H1 (cell line): ENCODE results near the gene TMEM115. TPM values are rescaled to one million over a fixed set of nuclear protein-coding genes. Genes with fewer than 3 reads are reported as not detected.

Source experiments
- CHD2 ChIP-seq: IDR thresholded peaks from 2 replicates; pipeline ENCODE4 v1.6.1; 2012; ENCODE audit warnings: low read length, improper control_type of control experiment
- CHD7 ChIP-seq: fragments of 300-600 bp; sonication (generic); IDR thresholded peaks from 2 replicates; pipeline ENCODE4 v1.7.1; 2012; ENCODE audit warnings: low read length, moderate library complexity, mild to moderate bottlenecking, inconsistent platforms; ENCODE audit not compliant: insufficient replicate concordance
- E2F6 ChIP-seq: IDR thresholded peaks from 2 replicates; pipeline ENCODE4 v1.6.1; 2012; ENCODE audit warnings: inconsistent platforms
- EP300 ChIP-seq, 2 experiments: IDR thresholded peaks; 1 replicate in 1 of 2; 2 replicates in 1 of 2; pipeline ENCODE4 v1.6.1; 2011 to 2012; ENCODE audit warnings: low read depth in 2 of 2, low read length in 2 of 2, mild to moderate bottlenecking in 2 of 2, borderline replicate concordance in 1 of 2, inconsistent platforms in 1 of 2, moderate library complexity in 1 of 2
- GTF2F1 ChIP-seq: IDR thresholded peaks from 2 replicates; pipeline ENCODE4 v1.6.1; 2012; ENCODE audit warnings: low read depth, low read length, improper control_type of control experiment, borderline replicate concordance
- KDM1A ChIP-seq: fragments of 200-600, 300-600 bp; sonication (generic); IDR thresholded peaks from 2 replicates; pipeline ENCODE4 v1.7.1; 2016; ENCODE audit warnings: mild to moderate bottlenecking, low read length, borderline replicate concordance
- POU5F1 ChIP-seq: IDR thresholded peaks from 2 replicates; pipeline ENCODE4 v1.6.1; 2011; ENCODE audit warnings: low read depth, mild to moderate bottlenecking, low read length, moderate library complexity
- RBBP5 ChIP-seq: IDR thresholded peaks from 2 replicates; pipeline ENCODE4 v1.7.1; 2012; ENCODE audit warnings: low read depth, mild to moderate bottlenecking, inconsistent platforms, low read length, moderate library complexity, borderline replicate concordance
- RFX5 ChIP-seq: IDR thresholded peaks from 2 replicates; pipeline ENCODE4 v1.6.1; 2011; ENCODE audit warnings: low read depth, low read length, improper control_type of control experiment, borderline replicate concordance
- polyA plus RNA-seq, 7 experiments: library from polyadenylated mRNA; depleted of rRNA in 3 of 7; stranded (reverse) in 5 of 7; unstranded in 2 of 7; fragments of >200 nt in 5 of 7; fragments of 200-250 nt in 2 of 7; gene quantifications; 1 replicate in 5 of 7; 2 replicates in 1 of 7; 4 replicates in 1 of 7; pipeline versions ENCODE4 v1.2.1 to v1.2.3, GENCODE V29; 2011 to 2013; ENCODE audit warnings: missing spikeins in 2 of 7, mixed read lengths in 2 of 7
- total RNA-seq: library from RNA; stranded (reverse); fragmentation: NEBNext Ultra II Directional; extraction: Animal tissue kit (Norgen Biotek cat#: 25700); gene quantifications from 2 replicates; pipeline ENCODE4 v1.2.1, GENCODE V29; 2021

TMEM115 gene
- total and polyA plus RNA-seq, 2 of the 8 experiments (the other 6 are each of a cell fraction or from before 2014, with no cell fraction given): 25.4 to 32.4 TPM

GRCh38 chr3:50321336-50322114 lies 37.8 kb downstream of the TMEM115 start (continued):
- TF ChIP-seq CHD7 (no peak), RFX5 (no peak), KDM1A (no peak), CHD2 (no peak), RBBP5 (no peak), EP300 (IDR thresholded peaks at IDR 0.05; ENCODE audit: borderline replicate concordance in 1 of 2, low read depth in 2 of 2, low read length in 2 of 2) (peak in 1 of 2 experiments; percentile 97; a peak in 2 of 3 replicates), E2F6 (peak; percentile 41), POU5F1 (no peak), GTF2F1 (no peak)
